H9 (cell line): ENCODE measurements around the gene INSRR. TPM values are rescaled to one million over a fixed set of nuclear protein-coding genes. Genes with fewer than 3 reads are reported as not detected.

Experiments
- DNase-seq: peaks from one replicate; pipeline ENCODE4 v3.0.0-alpha.2; 2017
- H2AFZ ChIP-seq: one replicate; pipeline ENCODE4 v1.6.1; 2013; ENCODE audit warnings: mild to moderate bottlenecking, low read length, control low read depth, moderate library complexity
- H2AK5ac ChIP-seq: 2 replicates; pipeline ENCODE4 v1.6.1; 2013; ENCODE audit warnings: low read length, control low read depth, mixed read lengths; ENCODE audit not compliant: insufficient read length
- H2BK120ac ChIP-seq: one replicate; pipeline ENCODE4 v1.6.1; 2013; ENCODE audit warnings: low read depth, mild to moderate bottlenecking, low read length, control low read depth, inconsistent platforms; ENCODE audit not compliant: poor library complexity, severe bottlenecking
- H2BK12ac ChIP-seq: 2 replicates; pipeline ENCODE4 v1.6.1; 2013; ENCODE audit warnings: low read length, control low read depth, mixed read lengths, low read depth; ENCODE audit not compliant: insufficient read length
- H2BK15ac ChIP-seq: 2 replicates; pipeline ENCODE4 v1.6.1; 2013; ENCODE audit warnings: low read depth, low read length, control low read depth
- H2BK20ac ChIP-seq: one replicate; pipeline ENCODE4 v1.6.1; 2013; ENCODE audit warnings: low read depth, mild to moderate bottlenecking, low read length, control low read depth, inconsistent platforms; ENCODE audit not compliant: poor library complexity, severe bottlenecking
- H2BK5ac ChIP-seq: 2 replicates; pipeline ENCODE4 v1.6.1; 2013; ENCODE audit warnings: low read length, control low read depth, mixed read lengths; ENCODE audit not compliant: insufficient read length
- H3K14ac ChIP-seq: 2 replicates; pipeline ENCODE4 v1.6.1; 2013; ENCODE audit warnings: low read length, control low read depth; ENCODE audit not compliant: insufficient read depth
- H3K18ac ChIP-seq: 2 replicates; pipeline ENCODE4 v1.6.1; 2013; ENCODE audit warnings: low read depth, mild to moderate bottlenecking, mixed read lengths, low read length, control low read depth; ENCODE audit not compliant: insufficient read length
- H3K23ac ChIP-seq: 2 replicates; pipeline ENCODE4 v1.6.1; 2013; ENCODE audit warnings: low read length, control low read depth, mixed read lengths, low read depth; ENCODE audit not compliant: insufficient read length
- H3K23me2 ChIP-seq: 2 replicates; pipeline ENCODE4 v1.6.1; 2013; ENCODE audit warnings: low read depth, mild to moderate bottlenecking, mixed read lengths, low read length, control low read depth; ENCODE audit not compliant: insufficient read length, poor library complexity, severe bottlenecking
- H3K27ac ChIP-seq: 2 replicates; pipeline ENCODE4 v1.5.1; 2013; ENCODE audit warnings: low read length, control low read depth, mixed read lengths, low read depth; ENCODE audit not compliant: insufficient read length
- H3K27me3 ChIP-seq: 2 replicates; pipeline ENCODE4 v1.6.1; 2013; ENCODE audit warnings: low read length, control low read depth, inconsistent platforms; ENCODE audit not compliant: insufficient read depth
- H3K4ac ChIP-seq: 2 replicates; pipeline ENCODE4 v1.6.1; 2013; ENCODE audit warnings: low read depth, mild to moderate bottlenecking, control low read depth, inconsistent platforms, low read length, moderate library complexity
- H3K4me1 ChIP-seq: 2 replicates; pipeline ENCODE4 v1.6.1; 2013; ENCODE audit warnings: low read length, control low read depth, inconsistent platforms; ENCODE audit not compliant: insufficient read depth
- H3K4me2 ChIP-seq: 2 replicates; pipeline ENCODE4 v1.6.1; 2013; ENCODE audit warnings: low read length, control low read depth, mixed read lengths; ENCODE audit not compliant: insufficient read length, insufficient read depth
- H3K56ac ChIP-seq: 2 replicates; pipeline ENCODE4 v1.6.1; 2013; ENCODE audit warnings: low read depth, mild to moderate bottlenecking, mixed read lengths, low read length, control low read depth; ENCODE audit not compliant: insufficient read length
- H3K79me1 ChIP-seq: 2 replicates; pipeline ENCODE4 v1.6.1; 2013; ENCODE audit warnings: low read depth, mild to moderate bottlenecking, moderate library complexity, low read length, control low read depth, inconsistent platforms; ENCODE audit not compliant: insufficient read depth, poor library complexity, severe bottlenecking
- H3K79me2 ChIP-seq: 2 replicates; pipeline ENCODE4 v1.6.1; 2013; ENCODE audit warnings: low read length, control low read depth, inconsistent platforms; ENCODE audit not compliant: insufficient read depth
- H3K9ac ChIP-seq: 2 replicates; pipeline ENCODE4 v1.6.1; 2013; ENCODE audit warnings: low read length, control low read depth, mixed read lengths; ENCODE audit not compliant: insufficient read length; ENCODE audit errors: extremely low read depth
- H3K9me3 ChIP-seq: one replicate; pipeline ENCODE4 v1.6.1; 2013; ENCODE audit warnings: low read depth, low read length, inconsistent platforms; ENCODE audit not compliant: control insufficient read depth
- H3T11ph ChIP-seq: one replicate; pipeline ENCODE4 v1.6.1; 2013; ENCODE audit warnings: mild to moderate bottlenecking, low read length, control low read depth, inconsistent platforms
- H4K20me1 ChIP-seq: one replicate; pipeline ENCODE4 v1.6.1; 2013; ENCODE audit not compliant: control insufficient read depth, insufficient read length, insufficient read depth
- H4K5ac ChIP-seq: 2 replicates; pipeline ENCODE4 v1.6.1; 2013; ENCODE audit warnings: low read depth, mild to moderate bottlenecking, mixed read lengths, low read length, control low read depth; ENCODE audit not compliant: insufficient read length
- H4K8ac ChIP-seq: replicated peaks from 2 replicates; pipeline ENCODE4 v1.6.1; 2013; ENCODE audit warnings: low read length, control low read depth, mixed read lengths, low read depth; ENCODE audit not compliant: insufficient read length
- H4K91ac ChIP-seq: 2 replicates; pipeline ENCODE4 v1.6.1; 2013; ENCODE audit warnings: low read depth, mild to moderate bottlenecking, moderate library complexity, mixed read lengths, low read length, control low read depth; ENCODE audit not compliant: insufficient read length
- H3K27ac Mint-ChIP-seq, 3 experiments: 2 replicates in 2 of 3; 3 replicates in 1 of 3; pipeline ENCODE4 v1.8.0; 2020 to 2021; ENCODE audit warnings: mixed read lengths in 3 of 3, mild to moderate bottlenecking in 1 of 3, moderate library complexity in 1 of 3
- H3K27me3 Mint-ChIP-seq: 2 replicates; pipeline ENCODE4 v1.8.0; 2021; ENCODE audit warnings: low read depth, mild to moderate bottlenecking, moderate library complexity, mixed read lengths
- H3K36me3 Mint-ChIP-seq, 3 experiments: 2 replicates in 2 of 3; 3 replicates in 1 of 3; pipeline ENCODE4 v1.8.0; 2020 to 2021; ENCODE audit warnings: low read depth in 3 of 3, mixed read lengths in 3 of 3; ENCODE audit not compliant: insufficient read depth in 1 of 3
- H3K4me1 Mint-ChIP-seq, 2 experiments: 2 replicates each; pipeline ENCODE4 v1.8.0; 2020; ENCODE audit warnings: mixed read lengths in 2 of 2
- H3K4me3 Mint-ChIP-seq, 2 experiments: 2 replicates in 1 of 2; 3 replicates in 1 of 2; pipeline ENCODE4 v1.8.0; 2020 to 2021; ENCODE audit warnings: mild to moderate bottlenecking in 2 of 2, mixed read lengths in 2 of 2, moderate library complexity in 1 of 2
- H3K9me3 Mint-ChIP-seq, 2 experiments: 2 replicates in 1 of 2; 3 replicates in 1 of 2; pipeline ENCODE4 v1.8.0; 2020; ENCODE audit warnings: mild to moderate bottlenecking in 2 of 2, mixed read lengths in 2 of 2, moderate library complexity in 1 of 2
- CTCF ChIP-seq: fragments of 200-600 bp; sonication (generic); conservative IDR thresholded peaks from 3 replicates; pipeline ENCODE4 v1.8.0; 2021; ENCODE audit warnings: antibody characterized with exemption, mild to moderate bottlenecking
- WGBS: extraction: QIAGEN DNeasy Blood & Tissue Kit; methylation state at CpG from one replicate; pipeline ENCODE4 v1.1.7; 2013; ENCODE audit warnings: missing lambda C conversion rate, low lambda C conversion rate, mixed read lengths; ENCODE audit not compliant: insufficient read length; ENCODE audit errors: extremely low coverage; 5-methylcytosine and 5-hydroxymethylcytosine counted together
- total RNA-seq: library from RNA; stranded (reverse); gene quantifications from 2 replicates; pipeline ENCODE4 v1.2.1, GENCODE V29; 2021

INSRR gene
- total RNA-seq, 1 experiment from 2014 or later = not detected

GRCh38 chr1:156900896-156901589 is 42.1 kb upstream of the INSRR start:
- Mint-ChIP-seq H3K9me3 (no peaks in the 10 kb centered on the region), H3K27me3 (peaks cover 47% of the 10 kb centered on the region), H3K4me3 (no peak overlapping the region), H3K27ac (no peak overlapping the region), H3K4me1 (peaks cover 15 to 30% of the 10 kb centered on the region in 2 experiments), H3K36me3 (no peaks in the 10 kb centered on the region)
- no peak overlapping the region for H3K4me2 ChIP-seq
- H3K18ac ChIP-seq = no peak overlapping the region
- TF ChIP-seq CTCF = no peak
- no peak overlapping the region for H4K5ac ChIP-seq
- no peak overlapping the region for H3K27ac ChIP-seq
- H4K20me1 ChIP-seq = no peaks in the 10 kb centered on the region
- H3K79me2 ChIP-seq = no peaks in the 10 kb centered on the region
- no peaks in the 10 kb centered on the region; the same call in 1 of the 2 replicates for H3K27me3 ChIP-seq
- H2BK12ac ChIP-seq = no peak overlapping the region
- no peak overlapping the region for H3T11ph ChIP-seq
- no peak overlapping the region for H2BK15ac ChIP-seq
- H2AK5ac ChIP-seq = no peak overlapping the region
- no peaks in the 10 kb centered on the region for H3K4me1 ChIP-seq
- no CpG with 5 or more reads among the region's 6 CpGs for whole genome bisulfite sequencing
- H4K91ac ChIP-seq = no peak overlapping the region
- H3K14ac ChIP-seq = no peak overlapping the region
- H2AFZ ChIP-seq = no peak overlapping the region
- no peak overlapping the region for H2BK120ac ChIP-seq
- no peak overlapping the region for H3K23ac ChIP-seq
- no peak overlapping the region for H2BK20ac ChIP-seq
- no peak overlapping the region for H3K56ac ChIP-seq
- no peak overlapping the region for H3K9ac ChIP-seq
- no peak overlapping the region for H3K4ac ChIP-seq
- H3K79me1 ChIP-seq = no peaks in the 10 kb centered on the region
- no peak for DNase-seq
- H2BK5ac ChIP-seq = no peak overlapping the region
- no peaks in the 10 kb centered on the region for H3K23me2 ChIP-seq
- H3K9me3 ChIP-seq = no peaks in the 10 kb centered on the region
- H4K8ac ChIP-seq = no peak overlapping the region
